Midbrain (tissue), 1 donor: Measurements from ENCODE around the gene CREM.
"Not testable (repeated sequence)": the region's sequence is repeated elsewhere in the genome, so short reads cannot be mapped to it uniquely, and the experiment has no call there.

Experiments
- DNase-seq: peaks from one replicate; lab custom pipeline; 2025; lab: John Stamatoyannopoulos, UW

The CREM gene

GRCh38 chr10:35194906-35195305 is 68.3 kb downstream of the CREM start:
- DNase-seq: no peak

GRCh38 chr10:35195361-35196306 is 69.0 kb downstream of the CREM start:
- peak; percentile 76 for DNase-seq

- no peak for DNase-seq
Observed at GRCh38 chr10:35200487-35200886, 73.8 kb downstream of the CREM start.

- no peak for DNase-seq
Observed at GRCh38 chr10:35201234-35201633, 74.6 kb downstream of the CREM start.

- DNase-seq: no peak
Observed at GRCh38 chr10:35202050-35202449, 75.4 kb downstream of the CREM start.

GRCh38 chr10:35203745-35204144 is 77.1 kb downstream of the CREM start:
- DNase-seq: no peak

GRCh38 chr10:35204650-35205319 is 78.1 kb downstream of the CREM start:
- DNase-seq: no peak

GRCh38 chr10:35206274-35206673 is 79.6 kb downstream of the CREM start:
- DNase-seq: no peak

- no peak for DNase-seq
Observed at GRCh38 chr10:35208536-35208935, 81.9 kb downstream of the CREM start.

GRCh38 chr10:35208949-35209613 is 82.4 kb downstream of the CREM start:
- DNase-seq: no peak

GRCh38 chr10:35210961-35211360 is 84.3 kb downstream of the CREM start:
- DNase-seq: peak; percentile 20

- no peak for DNase-seq
Observed at GRCh38 chr10:35211390-35211789, 84.7 kb downstream of the CREM start.

- no peak for DNase-seq
Observed at GRCh38 chr10:35212856-35213255, 86.2 kb downstream of the CREM start.

GRCh38 chr10:35213699-35214098 is 87.1 kb downstream of the CREM start:
- DNase-seq: no peak

- no peak for DNase-seq
Observed at GRCh38 chr10:35214607-35215020, 88.0 kb downstream of the CREM start.

GRCh38 chr10:35215107-35215506 is 88.5 kb downstream of the CREM start:
- no peak for DNase-seq

- peak; percentile 41 for DNase-seq
Observed at GRCh38 chr10:35216303-35216905, 89.8 kb downstream of the CREM start.

- not testable (repeated sequence) for DNase-seq
Observed at GRCh38 chr10:35216956-35217355, 90.3 kb downstream of the CREM start.

GRCh38 chr10:35217455-35217854 is 90.8 kb downstream of the CREM start:
- DNase-seq: peak; percentile 8

GRCh38 chr10:35218339-35218955 is 91.8 kb downstream of the CREM start:
- peak; percentile 82 for DNase-seq

GRCh38 chr10:35219292-35219691 is 92.6 kb downstream of the CREM start:
- no peak for DNase-seq
